ENCODE data around the gene GATA2.

DNA sequence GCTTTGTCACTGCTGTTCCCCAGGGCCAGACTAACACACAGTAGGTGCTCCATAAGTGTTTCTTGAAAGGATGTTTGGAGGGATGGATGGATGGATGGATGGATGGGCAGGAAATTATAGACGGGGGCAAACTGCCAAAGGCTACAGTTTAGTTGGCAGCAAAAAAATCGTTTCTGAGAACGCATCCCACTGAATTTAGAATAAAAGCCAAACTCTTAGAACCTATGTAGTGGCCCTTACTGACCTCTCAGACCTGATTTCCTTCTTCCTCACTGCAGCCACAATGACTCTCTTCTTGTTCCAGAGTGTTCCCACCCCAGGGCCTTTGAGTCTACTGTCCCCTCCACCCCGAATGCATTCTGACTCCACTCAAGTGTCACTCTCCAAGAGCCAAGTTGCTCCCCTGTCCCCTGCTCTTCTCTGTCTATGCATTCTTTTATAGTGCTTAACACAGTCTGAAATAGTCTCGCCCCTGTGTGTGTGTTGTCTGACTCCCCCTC is 5.2 kb upstream of the GATA2 start:
- TF ChIP-seq, protein P1, sequence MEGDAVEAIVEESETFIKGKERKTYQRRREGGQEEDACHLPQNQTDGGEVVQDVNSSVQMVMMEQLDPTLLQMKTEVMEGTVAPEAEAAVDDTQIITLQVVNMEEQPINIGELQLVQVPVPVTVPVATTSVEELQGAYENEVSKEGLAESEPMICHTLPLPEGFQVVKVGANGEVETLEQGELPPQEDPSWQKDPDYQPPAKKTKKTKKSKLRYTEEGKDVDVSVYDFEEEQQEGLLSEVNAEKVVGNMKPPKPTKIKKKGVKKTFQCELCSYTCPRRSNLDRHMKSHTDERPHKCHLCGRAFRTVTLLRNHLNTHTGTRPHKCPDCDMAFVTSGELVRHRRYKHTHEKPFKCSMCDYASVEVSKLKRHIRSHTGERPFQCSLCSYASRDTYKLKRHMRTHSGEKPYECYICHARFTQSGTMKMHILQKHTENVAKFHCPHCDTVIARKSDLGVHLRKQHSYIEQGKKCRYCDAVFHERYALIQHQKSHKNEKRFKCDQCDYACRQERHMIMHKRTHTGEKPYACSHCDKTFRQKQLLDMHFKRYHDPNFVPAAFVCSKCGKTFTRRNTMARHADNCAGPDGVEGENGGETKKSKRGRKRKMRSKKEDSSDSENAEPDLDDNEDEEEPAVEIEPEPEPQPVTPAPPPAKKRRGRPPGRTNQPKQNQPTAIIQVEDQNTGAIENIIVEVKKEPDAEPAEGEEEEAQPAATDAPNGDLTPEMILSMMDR (IDR thresholded peaks at IDR 0.05) = no peak
- TF ChIP-seq POLR2A (IDR thresholded peaks at IDR 0.05) (no peak), EP300 (IDR thresholded peaks at IDR 0.05) (no peak)

Data from tibial nerve (tissue), 4 donors.